ENCODE measurements around the gene DAPK2. TPM values are rescaled to one million over a fixed set of nuclear protein-coding genes. Genes with fewer than 3 reads are reported as not detected.

The DAPK2 gene
- total and polyA plus RNA-seq, 12 donors, result 20.8 to 62.6 (median 38.5) TPM

GRCh38 chr15:63895194-63895593 is 151.1 kb downstream of the DAPK2 start:
- Histone ChIP-seq H3K27me3 (no peaks in the 10 kb centered on the region), H3K36me3 (no peaks in the 10 kb centered on the region), H3K27ac (no peak overlapping the region), H3K4me3 (no peak overlapping the region), H3K9me3 (no peaks in the 10 kb centered on the region), H3K4me1 (peaks cover 4 to 95% (median 17%) of the 10 kb centered on the region in 9 donors)
- intact Hi-C loops (cut with DNase I), result loop anchor here in 3 of 10 donors (5.0 to 10.0 kb wide), 3 partner anchors 150 to 290 kb away; partner anchors contain the start of gene DAPK2 (in 2 of the 3)
- DNase-seq (no peak), ATAC-seq (no peak)
- no peak for TF ChIP-seq CTCF (IDR thresholded peaks at IDR 0.05)
- WGBS, 2 donors, result 81 to 86% methylated on average over 6 of the region's 6 CpGs

GRCh38 chr15:63894662-63894949 is 151.7 kb downstream of the DAPK2 start:
- Histone ChIP-seq H3K9me3 (no peaks in the 10 kb centered on the region), H3K27ac (peak overlapping the region in 1 of 10 donors; percentile 57), H3K36me3 (no peaks in the 10 kb centered on the region), H3K4me3 (no peak overlapping the region), H3K4me1 (peaks cover 4 to 89% (median 17%) of the 10 kb centered on the region in 9 donors), H3K27me3 (no peaks in the 10 kb centered on the region)
- WGBS, 2 donors, result 95 to 98% methylated on average over 6 of the region's 6 CpGs
- no peak for ATAC-seq
- no peak for TF ChIP-seq CTCF (IDR thresholded peaks at IDR 0.05)
- DNase-seq, result no peak
- intact Hi-C loops (cut with DNase I), result loop anchor here in 8 of 10 donors (5.0 to 10.0 kb wide), 5 partner anchors 62 to 290 kb away; partner anchors contain the start of genes HERC1 (in 4 of the 8) and DAPK2 (in 2 of the 8)

GRCh38 chr15:63893866-63894661 is 152.2 kb downstream of the DAPK2 start:
- 95% methylated on average over 12 of the region's 12 CpGs for WGBS, 2 donors
- Histone ChIP-seq H3K4me3 (no peak overlapping the region), H3K27ac (peak overlapping the region in 1 of 10 donors; percentile 57), H3K9me3 (no peaks in the 10 kb centered on the region), H3K27me3 (no peaks in the 10 kb centered on the region), H3K4me1 (peaks cover 4 to 84% (median 17%) of the 10 kb centered on the region in 9 donors), H3K36me3 (no peaks in the 10 kb centered on the region)
- intact Hi-C loops (cut with DNase I), result loop anchor here in 8 of 10 donors (5.0 to 10.0 kb wide), 5 partner anchors 62 to 289 kb away; partner anchors contain the start of genes HERC1 (in 4 of the 8) and DAPK2 (in 2 of the 8)
- ATAC-seq, result no peak
- no peak for DNase-seq
- no peak for TF ChIP-seq CTCF (IDR thresholded peaks at IDR 0.05)

- ATAC-seq, result peak in 2 of 8 donors; percentile 10 to 18
- whole genome bisulfite sequencing, 2 donors, result 89 to 91% methylated on average over 11 of the region's 11 CpGs
- DNase-seq, result no peak
- no peaks in the 10 kb centered on the region for H3K27me3 ChIP-seq
- H3K9me3 ChIP-seq, result no peaks in the 10 kb centered on the region
- H3K27ac ChIP-seq, result peak overlapping the region in 1 of 10 donors; percentile 57
- peaks cover 4 to 85% (median 24%) of the 10 kb centered on the region in 9 donors for H3K4me1 ChIP-seq
- H3K36me3 ChIP-seq, result no peaks in the 10 kb centered on the region
- no peak overlapping the region for H3K4me3 ChIP-seq
- TF ChIP-seq CTCF (IDR thresholded peaks at IDR 0.05), result no peak
- intact Hi-C loops (cut with DNase I), result loop anchor here in 8 of 10 donors (5.0 to 10.0 kb wide), 5 partner anchors 61 to 288 kb away; partner anchors contain the start of genes HERC1 (in 4 of the 8) and DAPK2 (in 2 of the 8)
Measured at GRCh38 chr15:63892794-63893441, 153.4 kb downstream of the DAPK2 start.
